ENCODE measurements around the gene XKRX. TPM values are rescaled to one million over a fixed set of nuclear protein-coding genes. Genes with fewer than 3 reads are reported as not detected.

The XKRX gene
- total and polyA plus RNA-seq, 2 of the 8 experiments (the other 6 are each of a cell fraction or from before 2014, with no cell fraction given) = 0.70 to 1.3 TPM

DNA sequence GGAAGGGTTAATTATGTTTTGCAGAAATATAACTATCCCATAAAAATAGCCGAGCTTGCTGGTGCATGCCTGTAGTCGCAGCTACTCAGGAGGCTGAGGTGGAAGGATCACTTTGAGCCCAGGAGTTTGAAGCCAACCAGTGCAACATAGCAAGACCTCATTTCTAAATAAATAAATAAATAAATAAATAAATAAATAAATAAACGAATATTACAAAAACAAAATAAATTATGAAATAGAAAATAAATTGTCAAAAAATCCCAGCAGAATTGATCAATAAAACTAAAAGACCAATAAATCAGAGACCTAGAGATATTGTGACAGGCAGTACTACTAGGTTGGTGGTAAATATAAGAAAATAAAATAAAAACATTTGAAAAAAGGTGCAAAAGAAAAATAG, 34.1 kb upstream of the XKRX start:
- Histone ChIP-seq H3K14ac (ENCODE audit: insufficient read length) (no peak overlapping the region), H2BK120ac (replicated peaks; ENCODE audit: low read depth, low read length) (no peak overlapping the region), H2AK5ac (ENCODE audit: low read depth, low read length) (no peak overlapping the region), H3K27me3 (replicated peaks in 1 of 4; ENCODE audit: control insufficient read depth in 3 of 4, extremely low read depth in 1 of 4, insufficient read depth in 3 of 4, low read length in 3 of 4) (no peaks in the 10 kb centered on the region), H3K4me1 (replicated peaks in 1 of 4; ENCODE audit: control insufficient read depth in 3 of 4, insufficient read depth in 4 of 4, low read length in 3 of 4) (no peaks in the 10 kb centered on the region), H3K4ac (replicated peaks; ENCODE audit: insufficient read length, low read depth, low read length) (no peak overlapping the region), H2BK12ac (ENCODE audit: low read depth, low read length) (no peak overlapping the region), H2BK5ac (ENCODE audit: low read depth, low read length) (no peak overlapping the region), H3K4me3 (ENCODE audit: extremely low read depth in 1 of 4, insufficient read depth in 2 of 4, low read depth in 3 of 4, low read length in 4 of 4) (no peak overlapping the region), H3K9ac (replicated peaks in 1 of 4; ENCODE audit: extremely low read depth in 1 of 4, low read depth in 3 of 4, low read length in 3 of 4) (no peak overlapping the region), H3K79me2 (ENCODE audit: control insufficient read depth in 1 of 2, insufficient read depth in 2 of 2, low read length in 2 of 2) (no peaks in the 10 kb centered on the region), H2BK20ac (ENCODE audit: low read length) (no peak overlapping the region), H3K9me3 (ENCODE audit: insufficient read depth in 2 of 2, low read depth in 1 of 2, low read length in 1 of 2) (no peaks in the 10 kb centered on the region), H3K18ac (ENCODE audit: extremely low read depth, low read length) (no peak overlapping the region), H3K27ac (ENCODE audit: low read depth, low read length) (no peak overlapping the region), H2AFZ (ENCODE audit: low read length) (no peak overlapping the region), H3K36me3 (ENCODE audit: control insufficient read depth in 2 of 4, insufficient read depth in 4 of 4, low read length in 3 of 4) (no peaks in the 10 kb centered on the region), H2BK15ac (ENCODE audit: low read length) (no peak overlapping the region), H3K23ac (ENCODE audit: insufficient read length) (no peak overlapping the region), H3K79me1 (ENCODE audit: low read depth, low read length) (no peaks in the 10 kb centered on the region), H3K4me2 (ENCODE audit: insufficient read depth in 1 of 2, low read depth in 2 of 2, low read length in 2 of 2) (no peak overlapping the region), H4K5ac (ENCODE audit: insufficient read length, low read depth, low read length) (no peak overlapping the region), H3K23me2 (ENCODE audit: low read depth, low read length) (no peaks in the 10 kb centered on the region), H4K8ac (ENCODE audit: extremely low read depth, insufficient read depth, low read length) (no peak overlapping the region), H4K20me1 (replicated peaks in 1 of 2; ENCODE audit: control insufficient read depth in 1 of 2, insufficient read depth in 2 of 2, low read length in 2 of 2) (no peaks in the 10 kb centered on the region), H4K91ac (replicated peaks; ENCODE audit: insufficient read length, low read length) (no peak overlapping the region), H3K56ac (replicated peaks; ENCODE audit: insufficient read length, low read depth, low read length) (no peak overlapping the region)
- FAIRE-seq = no peak
- TF ChIP-seq HDAC2 (IDR thresholded peaks at IDR 0.05; ENCODE audit: borderline replicate concordance in 1 of 2, low read depth in 2 of 2, low read length in 2 of 2) (no peak), GABPA (IDR thresholded peaks at IDR 0.05; ENCODE audit: borderline replicate concordance, insufficient read depth, low read length) (no peak), TEAD4 (IDR thresholded peaks at IDR 0.05; ENCODE audit: low read depth, low read length) (no peak), EP300 (IDR thresholded peaks at IDR 0.05; ENCODE audit: borderline replicate concordance in 1 of 2, low read depth in 2 of 2, low read length in 2 of 2) (no peak)
- TF ChIP-seq, protein P1, sequence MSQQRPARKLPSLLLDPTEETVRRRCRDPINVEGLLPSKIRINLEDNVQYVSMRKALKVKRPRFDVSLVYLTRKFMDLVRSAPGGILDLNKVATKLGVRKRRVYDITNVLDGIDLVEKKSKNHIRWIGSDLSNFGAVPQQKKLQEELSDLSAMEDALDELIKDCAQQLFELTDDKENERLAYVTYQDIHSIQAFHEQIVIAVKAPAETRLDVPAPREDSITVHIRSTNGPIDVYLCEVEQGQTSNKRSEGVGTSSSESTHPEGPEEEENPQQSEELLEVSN (IDR thresholded peaks at IDR 0.05) = no peak
- ChIA-PET CTCF (ENCODE audit: partially characterized antibody) (interaction anchor here (1.5 kb wide), 1 partner anchor 26 kb away, joined by 4 read pairs; no protein-coding TSS in a partner anchor), POLR2A (ENCODE audit: partially characterized antibody) (no interaction called here)
- WGBS, 2 experiments (ENCODE audit: extremely low coverage in 1 of 2, insufficient coverage in 1 of 2, insufficient read length in 1 of 2, insufficient replicate concordance in 2 of 2, low coverage in 1 of 2, low lambda C conversion rate in 2 of 2, missing lambda C conversion rate in 1 of 2) = 92% methylated on average over 3 of the region's 3 CpGs; no CpG with 5 or more reads in 1 of the 2 experiments
- no peak for DNase-seq (ENCODE audit: low read depth in 1 of 2, low spot score in 2 of 2)
